Daoy (cell line): ENCODE results near the gene GSKIP. TPM values are rescaled to one million over a fixed set of nuclear protein-coding genes. Genes with fewer than 3 reads are reported as not detected.
"Not testable (repeated sequence)": the region's sequence is repeated elsewhere in the genome, so short reads cannot be mapped to it uniquely, and the experiment has no call there.

Source experiments
- DNase-seq: peaks from one replicate; pipeline ENCODE4 v3.0.0-alpha.2; 2015; ENCODE audit warnings: low read depth
- total RNA-seq: library from RNA; depleted of rRNA; stranded (reverse); fragments of >200 nt; shearing (Covaris generic); gene quantifications from 2 replicates; pipeline ENCODE4 v1.2.3, GENCODE V29; 2014; rRNA removed

The GSKIP gene
- 68.0 and 81.1 TPM in 2 replicates for total RNA-seq

GRCh38 chr14:96362965-96363750, at the start of gene GSKIP, which contains the start of gene ATG2B:
Gene GSKIP, plus strand, starts transcription at chr14:96363526. Its CDS starts 18,722 bp downstream, at chr14:96382248.
Gene ATG2B, minus strand, starts transcription at chr14:96363341. Its CDS starts 365 bp downstream, at chr14:96362976.
- peak; percentile 97 for DNase-seq

- DNase-seq = no peak
These were observed 47.2 kb upstream of the GSKIP start for GRCh38 chr14:96316087-96316486.

GRCh38 chr14:96318836-96319235, 44.5 kb upstream of the GSKIP start:
- DNase-seq = no peak

- DNase-seq = no peak
These were observed 42.7 kb upstream of the GSKIP start for GRCh38 chr14:96320605-96321004.

GRCh38 chr14:96324219-96324618, 39.1 kb upstream of the GSKIP start:
- DNase-seq = no peak

GRCh38 chr14:96338551-96338950, 24.8 kb upstream of the GSKIP start:
- DNase-seq = no peak

GRCh38 chr14:96341323-96341722, 22.0 kb upstream of the GSKIP start:
- DNase-seq = no peak

GRCh38 chr14:96345669-96346068, 17.7 kb upstream of the GSKIP start:
- no peak for DNase-seq

GRCh38 chr14:96347957-96348356, 15.4 kb upstream of the GSKIP start:
- not testable (repeated sequence) for DNase-seq

- peak; percentile 12 for DNase-seq
These were observed 13.8 kb upstream of the GSKIP start for GRCh38 chr14:96349286-96350075.

GRCh38 chr14:96351986-96352385, 11.3 kb upstream of the GSKIP start:
- DNase-seq = no peak

- no peak for DNase-seq
These were observed 10.6 kb upstream of the GSKIP start for GRCh38 chr14:96352708-96353107.

GRCh38 chr14:96354246-96354645, 9.1 kb upstream of the GSKIP start:
- no peak for DNase-seq

- no peak for DNase-seq
These were observed 6.1 kb upstream of the GSKIP start for GRCh38 chr14:96357216-96357615.

- DNase-seq = no peak
These were observed 3.4 kb upstream of the GSKIP start for GRCh38 chr14:96359959-96360358.

- peak; percentile 45 for DNase-seq
These were observed 1.0 kb upstream of the GSKIP start for GRCh38 chr14:96362071-96362964.

GRCh38 chr14:96363751-96364336, 518 bp downstream of the GSKIP start:
- peak; percentile 51 for DNase-seq

- no peak for DNase-seq
These were observed 1.6 kb downstream of the GSKIP start for GRCh38 chr14:96364962-96365361.

GRCh38 chr14:96368534-96368933, 5.2 kb downstream of the GSKIP start:
- no peak for DNase-seq

GRCh38 chr14:96370528-96370927, 7.2 kb downstream of the GSKIP start:
- no peak for DNase-seq

- DNase-seq = no peak
These were observed 10.2 kb downstream of the GSKIP start for GRCh38 chr14:96373538-96373937.
